ENCODE measurements around the gene NUDT21. TPM values are rescaled to one million over a fixed set of nuclear protein-coding genes. Genes with fewer than 3 reads are reported as not detected.

NUDT21 gene
- total and polyA plus RNA-seq, 2 of the 4 experiments (the other 2 are of a cell fraction): 52.4 to 166 TPM

Other genes starting within 250 kb of the NUDT21 start
- 215 and 216 TPM in 2 replicates for gene AMFR, start 25.8 kb downstream of the NUDT21 start, total RNA-seq (2012; rRNA removed)
- 60.7 and 74.3 TPM in 2 replicates for gene AMFR, start 25.8 kb downstream of the NUDT21 start, polyA plus RNA-seq (2012; rRNA removed)
- gene OGFOD1, start 222 bp upstream of the NUDT21 start, total RNA-seq (2012; rRNA removed): 102 and 103 TPM in 2 replicates
- gene OGFOD1, start 222 bp upstream of the NUDT21 start, polyA plus RNA-seq (2012; rRNA removed): 39.2 and 43.5 TPM in 2 replicates
- 18.6 and 31.9 TPM in 2 replicates for gene BBS2, start 68.7 kb upstream of the NUDT21 start, total RNA-seq (2012; rRNA removed)
- 29.9 and 32.3 TPM in 2 replicates for gene BBS2, start 68.7 kb upstream of the NUDT21 start, polyA plus RNA-seq (2012; rRNA removed)
- not detected in 2 replicates for gene MT4, start 113.7 kb upstream of the NUDT21 start, total RNA-seq (2012; rRNA removed)
- gene MT4, start 113.7 kb upstream of the NUDT21 start, polyA plus RNA-seq (2012; rRNA removed): not detected in 2 replicates
- not detected in 2 replicates for gene MT3, start 138.2 kb upstream of the NUDT21 start, total RNA-seq (2012; rRNA removed)
- 0.62 and 0.70 TPM in 2 replicates for gene MT3, start 138.2 kb upstream of the NUDT21 start, polyA plus RNA-seq (2012; rRNA removed)
- gene MT2A, start 157.3 kb upstream of the NUDT21 start, total RNA-seq (2012; rRNA removed): 25.5 and 55.5 TPM in 2 replicates
- 588 and 621 TPM in 2 replicates for gene MT2A, start 157.3 kb upstream of the NUDT21 start, polyA plus RNA-seq (2012; rRNA removed)
- gene MT1E, start 174.4 kb upstream of the NUDT21 start, total RNA-seq (2012; rRNA removed): 137 and 166 TPM in 2 replicates
- 733 and 821 TPM in 2 replicates for gene MT1E, start 174.4 kb upstream of the NUDT21 start, polyA plus RNA-seq (2012; rRNA removed)
- gene MT1M, start 181.3 kb upstream of the NUDT21 start, total RNA-seq (2012; rRNA removed): not detected in 2 replicates
- gene MT1M, start 181.3 kb upstream of the NUDT21 start, polyA plus RNA-seq (2012; rRNA removed): 0.10 TPM in 1 of 2 replicates, not detected in the other
- 1.9 TPM in 1 of 2 replicates, not detected in the other for gene MT1A, start 187.3 kb upstream of the NUDT21 start, total RNA-seq (2012; rRNA removed)
- 0.60 and 1.6 TPM in 2 replicates for gene MT1A, start 187.3 kb upstream of the NUDT21 start, polyA plus RNA-seq (2012; rRNA removed)
- gene MT1B, start 200.6 kb upstream of the NUDT21 start, total RNA-seq (2012; rRNA removed): not detected in 2 replicates
- not detected in 2 replicates for gene MT1B, start 200.6 kb upstream of the NUDT21 start, polyA plus RNA-seq (2012; rRNA removed)
- gene MT1F, start 206.6 kb upstream of the NUDT21 start, total RNA-seq (2012; rRNA removed): not detected in 2 replicates
- gene MT1F, start 206.6 kb upstream of the NUDT21 start, polyA plus RNA-seq (2012; rRNA removed): 0.56 and 1.1 TPM in 2 replicates
- gene MT1G, start 216.7 kb upstream of the NUDT21 start, total RNA-seq (2012; rRNA removed): not detected in 2 replicates
- 0.48 and 0.56 TPM in 2 replicates for gene MT1G, start 216.7 kb upstream of the NUDT21 start, polyA plus RNA-seq (2012; rRNA removed)
- gene MT1H, start 218.5 kb upstream of the NUDT21 start, total RNA-seq (2012; rRNA removed): not detected in 2 replicates
- gene MT1H, start 218.5 kb upstream of the NUDT21 start, polyA plus RNA-seq (2012; rRNA removed): not detected in 2 replicates
- gene MT1X, start 231.1 kb upstream of the NUDT21 start, total RNA-seq (2012; rRNA removed): 5.6 and 37.2 TPM in 2 replicates
- 117 and 170 TPM in 2 replicates for gene MT1X, start 231.1 kb upstream of the NUDT21 start, polyA plus RNA-seq (2012; rRNA removed)

Measured in IMR-90 (cell line).